HUES64 (cell line): Measurements from ENCODE around the gene ZMYND11.

ENCODE experiments used
- H3K27ac ChIP-seq: 2 replicates; pipeline ENCODE4 v1.7.0; 2013; ENCODE audit warnings: low read depth, low read length, inconsistent platforms
- H3K27me3 ChIP-seq: 2 replicates; pipeline ENCODE4 v1.6.1; 2013; ENCODE audit warnings: mild to moderate bottlenecking, low read length; ENCODE audit not compliant: insufficient read depth
- H3K36me3 ChIP-seq: 2 replicates; pipeline ENCODE4 v1.6.1; 2013; ENCODE audit warnings: mild to moderate bottlenecking, low read length; ENCODE audit not compliant: insufficient read depth
- H3K4me1 ChIP-seq: 2 replicates; pipeline ENCODE4 v1.6.1; 2013; ENCODE audit warnings: mild to moderate bottlenecking, low read length, moderate library complexity; ENCODE audit not compliant: insufficient read depth
- H3K4me3 ChIP-seq: 2 replicates; pipeline ENCODE4 v1.5.1; 2013; ENCODE audit warnings: mild to moderate bottlenecking, low read length, moderate library complexity
- H3K9ac ChIP-seq: 2 replicates; pipeline ENCODE4 v1.6.1; 2013; ENCODE audit warnings: mild to moderate bottlenecking, low read depth, low read length
- H3K9me3 ChIP-seq: 2 replicates; pipeline ENCODE4 v1.6.1; 2013; ENCODE audit warnings: low read depth, low read length; ENCODE audit not compliant: insufficient read depth
- WGBS: fragments of 150-250, 120-280 bp; methylation state at CpG from one replicate; pipeline ENCODE4 v1.1.7; 2013; ENCODE audit warnings: missing lambda C conversion rate; 5-methylcytosine and 5-hydroxymethylcytosine counted together

ZMYND11 gene

GRCh38 chr10:228366-228765, 93.1 kb downstream of the ZMYND11 start:
- 95% methylated on average over 6 of the region's 6 CpGs for WGBS
- H3K4me1 ChIP-seq = peaks cover 3% of the 10 kb centered on the region; the same call in 1 of the 2 replicates
- H3K27ac ChIP-seq = no peak overlapping the region

GRCh38 chr10:230758-231157, 95.5 kb downstream of the ZMYND11 start:
- peaks cover 3% of the 10 kb centered on the region; the same call in 1 of the 2 replicates for H3K4me1 ChIP-seq
- H3K4me3 ChIP-seq = no peak overlapping the region
- H3K27me3 ChIP-seq = no peaks in the 10 kb centered on the region
- no peak overlapping the region for H3K27ac ChIP-seq
- H3K9ac ChIP-seq = no peak overlapping the region
- no peaks in the 10 kb centered on the region for H3K36me3 ChIP-seq
- no peaks in the 10 kb centered on the region for H3K9me3 ChIP-seq
- 89% methylated on average over 9 of the region's 9 CpGs for WGBS

More at GRCh38 chr10:228366-228765, 93.1 kb downstream of the ZMYND11 start:
- Histone ChIP-seq H3K4me3 (no peak overlapping the region), H3K27me3 (no peaks in the 10 kb centered on the region), H3K9me3 (no peaks in the 10 kb centered on the region), H3K9ac (no peak overlapping the region), H3K36me3 (no peaks in the 10 kb centered on the region)

- H3K36me3 ChIP-seq = peaks cover 6% of the 10 kb centered on the region
- H3K4me1 ChIP-seq = peaks cover 3% of the 10 kb centered on the region; the same call in 1 of the 2 replicates
- no peaks in the 10 kb centered on the region for H3K27me3 ChIP-seq
- no peaks in the 10 kb centered on the region for H3K9me3 ChIP-seq
- no peak overlapping the region for H3K27ac ChIP-seq
- H3K9ac ChIP-seq = no peak overlapping the region
- WGBS = 94% methylated on average over 3 of the region's 3 CpGs
- H3K4me3 ChIP-seq = no peak overlapping the region
Observed at GRCh38 chr10:232061-232460, 96.8 kb downstream of the ZMYND11 start.

GRCh38 chr10:232878-233277, 97.6 kb downstream of the ZMYND11 start:
- Histone ChIP-seq H3K4me1 (peaks cover 3% of the 10 kb centered on the region; the same call in 1 of the 2 replicates), H3K9me3 (no peaks in the 10 kb centered on the region), H3K9ac (no peak overlapping the region), H3K27ac (no peak overlapping the region), H3K4me3 (no peak overlapping the region), H3K36me3 (peaks cover 9% of the 10 kb centered on the region), H3K27me3 (no peaks in the 10 kb centered on the region)
- 95% methylated on average over 11 of the region's 11 CpGs for WGBS

GRCh38 chr10:234708-235406, 99.6 kb downstream of the ZMYND11 start:
- H3K4me1 ChIP-seq = peaks cover 3% of the 10 kb centered on the region; the same call in 1 of the 2 replicates
- H3K9ac ChIP-seq = no peak overlapping the region
- H3K27me3 ChIP-seq = no peaks in the 10 kb centered on the region
- peaks cover 21% of the 10 kb centered on the region for H3K36me3 ChIP-seq
- H3K9me3 ChIP-seq = no peaks in the 10 kb centered on the region
- no peak overlapping the region for H3K27ac ChIP-seq
- WGBS = 95% methylated on average over 7 of the region's 9 CpGs
- no peak overlapping the region for H3K4me3 ChIP-seq

- peaks cover 26% of the 10 kb centered on the region for H3K36me3 ChIP-seq
- 92% methylated on average over 3 of the region's 3 CpGs for WGBS
- H3K27me3 ChIP-seq = no peaks in the 10 kb centered on the region
- peaks cover 3% of the 10 kb centered on the region; the same call in 1 of the 2 replicates for H3K4me1 ChIP-seq
- no peak overlapping the region for H3K4me3 ChIP-seq
- no peak overlapping the region for H3K9ac ChIP-seq
- no peaks in the 10 kb centered on the region for H3K9me3 ChIP-seq
- no peak overlapping the region for H3K27ac ChIP-seq
Observed at GRCh38 chr10:235915-236314, 100.7 kb downstream of the ZMYND11 start.

- Histone ChIP-seq H3K4me1 (no peaks in the 10 kb centered on the region), H3K27ac (no peak overlapping the region), H3K4me3 (no peak overlapping the region), H3K9me3 (no peaks in the 10 kb centered on the region), H3K9ac (no peak overlapping the region), H3K36me3 (peaks cover 46% of the 10 kb centered on the region), H3K27me3 (no peaks in the 10 kb centered on the region)
- 98% methylated on average over 6 of the region's 6 CpGs for WGBS
Observed at GRCh38 chr10:239109-239508, 103.9 kb downstream of the ZMYND11 start.

- no peak overlapping the region for H3K4me3 ChIP-seq
- no peaks in the 10 kb centered on the region for H3K4me1 ChIP-seq
- H3K27me3 ChIP-seq = no peaks in the 10 kb centered on the region
- H3K9me3 ChIP-seq = no peaks in the 10 kb centered on the region
- peaks cover 49% of the 10 kb centered on the region for H3K36me3 ChIP-seq
- WGBS = 93% methylated on average over 6 of the region's 6 CpGs
- H3K9ac ChIP-seq = no peak overlapping the region
- no peak overlapping the region for H3K27ac ChIP-seq
Observed at GRCh38 chr10:241451-241850, 106.2 kb downstream of the ZMYND11 start.

- H3K4me3 ChIP-seq = no peak overlapping the region
- H3K4me1 ChIP-seq = no peaks in the 10 kb centered on the region
- 90% methylated on average over 9 of the region's 9 CpGs for WGBS
- no peaks in the 10 kb centered on the region for H3K27me3 ChIP-seq
- no peaks in the 10 kb centered on the region for H3K9me3 ChIP-seq
- H3K9ac ChIP-seq = no peak overlapping the region
- H3K36me3 ChIP-seq = peaks cover 49% of the 10 kb centered on the region
- H3K27ac ChIP-seq = no peak overlapping the region
Observed at GRCh38 chr10:241966-242643, 106.8 kb downstream of the ZMYND11 start.

- no peaks in the 10 kb centered on the region for H3K9me3 ChIP-seq
- peaks cover 62% of the 10 kb centered on the region for H3K36me3 ChIP-seq
- H3K27me3 ChIP-seq = no peaks in the 10 kb centered on the region
- no peak overlapping the region for H3K4me3 ChIP-seq
- H3K9ac ChIP-seq = no peak overlapping the region
- WGBS = 96% methylated on average over 7 of the region's 7 CpGs
- no peak overlapping the region for H3K27ac ChIP-seq
- no peaks in the 10 kb centered on the region for H3K4me1 ChIP-seq
Observed at GRCh38 chr10:244227-244626, 109.0 kb downstream of the ZMYND11 start.

GRCh38 chr10:246431-246830, 111.2 kb downstream of the ZMYND11 start:
- Histone ChIP-seq H3K9me3 (no peaks in the 10 kb centered on the region), H3K4me3 (no peak overlapping the region), H3K9ac (no peak overlapping the region), H3K27me3 (no peaks in the 10 kb centered on the region), H3K27ac (no peak overlapping the region), H3K36me3 (peaks cover 69% of the 10 kb centered on the region), H3K4me1 (no peaks in the 10 kb centered on the region)
- WGBS = 96% methylated on average over 9 of the region's 9 CpGs
